Measurements from ENCODE around the gene APOBEC2.

DNA sequence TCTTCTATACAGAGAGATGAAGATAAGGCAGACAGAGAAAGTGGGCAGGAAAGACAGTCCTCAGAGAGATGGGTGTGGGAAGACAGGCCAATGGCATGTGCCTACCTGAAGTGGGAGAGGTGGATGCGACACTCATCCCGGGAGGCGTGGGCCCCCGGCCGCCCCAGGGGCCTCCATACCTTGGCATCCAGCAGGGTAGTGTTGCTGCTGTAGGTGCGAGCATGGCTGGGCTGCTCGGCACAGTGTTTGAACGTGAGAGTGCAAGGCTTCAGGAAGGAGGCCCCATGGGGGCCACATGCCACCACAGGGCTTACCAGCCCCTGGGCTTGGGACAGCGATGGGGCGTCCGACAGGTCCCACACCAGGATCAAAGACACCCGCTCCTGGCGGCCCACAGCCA, 19.2 kb upstream of the APOBEC2 start:
- TF ChIP-seq, protein P1, sequence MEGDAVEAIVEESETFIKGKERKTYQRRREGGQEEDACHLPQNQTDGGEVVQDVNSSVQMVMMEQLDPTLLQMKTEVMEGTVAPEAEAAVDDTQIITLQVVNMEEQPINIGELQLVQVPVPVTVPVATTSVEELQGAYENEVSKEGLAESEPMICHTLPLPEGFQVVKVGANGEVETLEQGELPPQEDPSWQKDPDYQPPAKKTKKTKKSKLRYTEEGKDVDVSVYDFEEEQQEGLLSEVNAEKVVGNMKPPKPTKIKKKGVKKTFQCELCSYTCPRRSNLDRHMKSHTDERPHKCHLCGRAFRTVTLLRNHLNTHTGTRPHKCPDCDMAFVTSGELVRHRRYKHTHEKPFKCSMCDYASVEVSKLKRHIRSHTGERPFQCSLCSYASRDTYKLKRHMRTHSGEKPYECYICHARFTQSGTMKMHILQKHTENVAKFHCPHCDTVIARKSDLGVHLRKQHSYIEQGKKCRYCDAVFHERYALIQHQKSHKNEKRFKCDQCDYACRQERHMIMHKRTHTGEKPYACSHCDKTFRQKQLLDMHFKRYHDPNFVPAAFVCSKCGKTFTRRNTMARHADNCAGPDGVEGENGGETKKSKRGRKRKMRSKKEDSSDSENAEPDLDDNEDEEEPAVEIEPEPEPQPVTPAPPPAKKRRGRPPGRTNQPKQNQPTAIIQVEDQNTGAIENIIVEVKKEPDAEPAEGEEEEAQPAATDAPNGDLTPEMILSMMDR (IDR thresholded peaks at IDR 0.05; ENCODE audit: borderline replicate concordance, extremely low read depth, low read length, poor library complexity, severe bottlenecking): no peak
- TF ChIP-seq EZH2 (IDR thresholded peaks at IDR 0.05; ENCODE audit: borderline replicate concordance, low read depth, low read length, severe bottlenecking): no peak
